Stimulated activated CD4-positive, alpha-beta T cell treated with anti-CD3 and anti-CD28 coated beads, Interleukin-1b, Interleukin-23, amount 100 ng/mL, for 48 hours (primary cell): ENCODE measurements around the gene CELF4.
"Not testable (repeated sequence)": the region's sequence is repeated elsewhere in the genome, so short reads cannot be mapped to it uniquely, and the experiment has no call there.

ENCODE experiments used
- DNase-seq: peaks from one replicate; pipeline ENCODE4 v3.0.0-alpha.2; 2020

Gene CELF4

DNA sequence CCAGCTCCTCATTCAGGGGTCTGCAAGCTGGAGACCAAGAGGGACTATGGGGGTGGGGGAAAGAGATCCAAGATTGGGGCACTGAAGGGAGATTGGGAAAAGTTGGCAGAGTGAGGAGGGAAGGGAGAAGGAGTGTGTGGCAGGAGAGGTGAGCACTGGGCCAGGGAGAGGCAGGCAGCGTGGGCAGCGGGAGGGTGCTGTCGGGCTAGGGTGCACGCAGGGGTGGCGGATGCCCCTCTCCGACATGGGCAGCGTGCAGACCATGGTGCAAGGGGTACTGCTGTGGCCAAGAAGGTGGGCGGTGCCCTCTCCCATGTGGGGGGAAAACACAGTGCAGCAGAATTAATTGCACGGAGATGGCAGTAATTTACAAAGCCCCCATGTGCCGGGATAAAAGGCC is 74.1 kb downstream of the CELF4 start:
- DNase-seq: no peak

DNA sequence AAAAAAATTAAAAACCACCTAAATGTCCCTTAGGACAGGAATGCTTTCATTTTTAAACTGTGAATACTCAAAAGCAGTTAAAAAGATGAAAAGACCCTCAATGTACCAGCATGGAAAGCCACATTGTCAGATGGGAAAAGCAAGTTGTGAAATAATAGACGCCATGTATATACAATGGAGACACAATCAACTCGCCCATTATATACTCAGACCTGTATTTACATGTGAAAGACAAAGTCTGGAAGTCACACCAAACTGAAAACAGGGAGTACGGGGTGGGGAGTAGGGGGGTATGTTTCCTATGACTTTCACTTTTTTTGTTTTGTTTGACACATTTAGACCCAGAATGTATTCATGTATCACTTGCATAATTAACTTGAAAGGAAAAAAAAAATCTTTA is 75.6 kb downstream of the CELF4 start:
- no peak for DNase-seq

DNA sequence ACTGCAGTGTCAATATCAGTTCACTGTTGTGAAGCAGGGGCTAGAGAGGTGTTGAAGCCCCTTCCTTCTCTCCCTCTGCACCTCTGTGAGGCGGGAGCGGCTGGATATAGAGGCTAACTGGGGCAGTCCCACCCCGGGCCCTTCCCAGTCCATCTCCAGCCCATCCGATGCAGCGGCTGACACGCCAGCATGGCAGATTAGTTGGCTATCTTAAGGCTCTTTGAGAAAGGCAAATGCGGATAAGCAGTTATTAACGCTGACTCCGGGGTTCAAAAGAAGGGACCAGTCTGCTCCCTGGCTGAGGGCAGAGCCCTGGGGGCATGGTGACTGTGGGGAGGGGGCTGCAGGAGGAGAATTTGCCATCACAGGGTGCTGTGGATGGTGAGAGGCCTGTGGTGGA is 76.6 kb downstream of the CELF4 start:
- DNase-seq: no peak

DNA sequence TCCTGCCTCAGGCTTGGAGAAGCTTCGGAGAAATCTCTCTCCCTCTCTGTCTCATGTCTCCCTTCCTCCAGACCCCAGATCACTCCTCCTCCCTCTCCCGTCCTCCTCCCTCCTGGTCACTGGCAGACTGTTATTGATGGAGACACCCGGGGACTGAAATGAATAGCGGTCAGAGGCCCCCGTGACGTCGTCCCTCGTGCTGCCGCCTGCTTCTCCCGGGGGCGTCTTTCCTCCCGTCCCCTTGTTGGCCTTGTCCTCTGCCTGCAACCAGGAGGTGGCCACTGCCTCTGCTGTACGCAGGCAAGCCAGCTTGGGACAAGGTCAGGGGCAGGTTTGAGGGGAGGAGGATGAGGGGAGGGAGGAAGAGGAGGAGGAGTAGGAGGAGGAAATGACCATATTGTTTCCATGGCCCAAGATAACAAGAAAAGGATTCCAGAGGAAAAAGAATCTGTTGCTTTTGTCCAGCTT is 78.2 kb downstream of the CELF4 start:
- DNase-seq: no peak

DNA sequence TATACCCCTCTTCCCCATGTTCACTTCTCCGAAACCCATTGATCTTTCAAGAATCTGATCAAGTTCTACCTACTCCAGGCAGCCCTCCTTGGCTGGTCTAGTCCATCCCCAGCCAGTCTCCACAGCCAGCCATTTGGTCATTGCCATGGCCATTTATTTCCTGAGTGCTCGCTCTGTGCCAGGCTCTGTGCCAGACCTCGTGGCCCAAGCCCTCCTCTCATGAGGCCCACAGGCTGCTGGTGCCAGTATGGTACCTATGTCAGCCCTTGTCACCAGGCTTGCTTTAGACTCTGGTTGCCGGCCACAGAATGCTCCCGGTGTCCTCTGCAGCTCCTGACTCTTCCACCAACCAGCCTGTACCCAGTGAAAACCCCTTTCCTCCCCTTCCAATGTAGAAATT is 78.8 kb downstream of the CELF4 start:
- no peak for DNase-seq

DNA sequence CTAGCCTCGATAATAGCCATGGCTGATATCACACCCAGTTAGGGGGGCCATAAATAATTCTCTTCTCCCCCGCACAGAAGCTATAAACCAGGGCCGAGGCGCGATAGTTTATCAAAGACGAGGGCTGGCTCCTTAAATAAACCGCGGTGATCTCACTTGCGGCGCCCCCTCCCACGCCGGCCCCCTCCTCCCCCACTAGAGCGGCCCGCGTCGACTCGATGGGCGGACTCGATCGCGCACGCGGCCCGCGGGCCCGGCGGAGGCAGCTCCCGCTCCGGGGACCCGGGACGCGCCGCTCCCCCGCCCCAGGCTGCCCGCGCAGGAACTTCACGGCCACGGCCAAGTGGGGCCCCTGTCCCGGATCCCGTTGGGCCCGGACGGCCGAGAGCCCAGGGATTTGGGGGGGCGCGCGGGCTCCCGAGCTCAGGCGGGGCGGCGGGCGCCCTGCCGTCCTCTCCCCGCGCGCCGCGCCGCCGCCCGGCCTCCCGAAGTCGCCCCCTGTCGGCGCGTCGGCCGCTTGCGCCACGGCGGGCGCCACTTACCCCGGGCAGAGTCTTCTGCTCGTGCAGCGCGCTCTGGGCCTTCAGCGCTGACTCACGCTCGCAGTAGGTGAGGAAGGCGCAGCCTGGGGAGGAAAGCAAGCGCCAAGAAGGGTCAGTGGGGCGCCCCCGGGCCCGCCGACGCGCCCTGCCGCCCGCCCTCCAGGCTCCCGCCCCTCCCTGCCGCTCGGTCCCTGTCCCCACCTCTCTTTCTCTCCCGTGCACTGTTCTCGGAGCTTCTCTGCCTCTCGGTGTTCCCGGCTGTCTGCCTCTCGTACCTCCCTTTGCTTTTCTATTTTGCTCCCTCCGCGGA is 80.4 kb downstream of the CELF4 start:
- peak; percentile 32 for DNase-seq

DNA sequence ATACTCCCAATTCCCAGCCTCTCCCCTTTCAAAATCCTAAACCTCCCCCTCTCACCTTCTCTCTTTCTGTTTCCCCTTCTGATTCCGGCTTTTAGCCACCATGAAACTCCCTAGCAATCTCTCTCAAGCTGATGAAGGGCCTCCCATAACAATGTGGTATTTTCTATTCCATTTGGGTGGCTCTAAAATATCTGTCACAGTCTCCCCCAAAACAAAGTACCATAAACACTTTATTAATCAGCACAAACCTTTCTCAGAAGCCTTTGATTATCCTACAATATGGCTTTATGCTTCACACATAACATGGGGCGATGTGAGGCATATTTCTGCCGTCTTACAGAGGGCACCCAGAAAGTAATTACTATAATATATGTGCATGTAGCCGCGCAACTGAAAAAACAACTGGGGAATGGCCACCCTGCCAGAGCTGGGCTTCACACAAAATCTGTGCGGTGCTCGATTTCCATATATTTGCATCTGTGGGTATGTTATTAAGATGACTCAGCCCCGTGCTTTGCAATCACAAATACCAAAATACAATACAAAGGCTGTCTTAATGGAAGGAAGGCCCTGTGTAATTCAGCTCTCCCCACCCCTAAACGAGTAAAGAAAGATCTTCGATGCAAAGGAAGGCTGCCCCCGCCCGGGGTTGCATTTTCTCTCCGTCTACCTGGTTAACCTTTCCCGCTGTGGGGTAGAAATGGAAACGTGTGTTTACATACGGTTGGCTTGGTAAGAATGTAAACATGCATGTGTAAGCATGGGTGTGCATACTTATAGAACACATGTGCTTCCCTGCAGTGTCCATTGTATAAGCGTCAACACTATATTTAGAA is 81.4 kb downstream of the CELF4 start:
- no peak for DNase-seq

DNA sequence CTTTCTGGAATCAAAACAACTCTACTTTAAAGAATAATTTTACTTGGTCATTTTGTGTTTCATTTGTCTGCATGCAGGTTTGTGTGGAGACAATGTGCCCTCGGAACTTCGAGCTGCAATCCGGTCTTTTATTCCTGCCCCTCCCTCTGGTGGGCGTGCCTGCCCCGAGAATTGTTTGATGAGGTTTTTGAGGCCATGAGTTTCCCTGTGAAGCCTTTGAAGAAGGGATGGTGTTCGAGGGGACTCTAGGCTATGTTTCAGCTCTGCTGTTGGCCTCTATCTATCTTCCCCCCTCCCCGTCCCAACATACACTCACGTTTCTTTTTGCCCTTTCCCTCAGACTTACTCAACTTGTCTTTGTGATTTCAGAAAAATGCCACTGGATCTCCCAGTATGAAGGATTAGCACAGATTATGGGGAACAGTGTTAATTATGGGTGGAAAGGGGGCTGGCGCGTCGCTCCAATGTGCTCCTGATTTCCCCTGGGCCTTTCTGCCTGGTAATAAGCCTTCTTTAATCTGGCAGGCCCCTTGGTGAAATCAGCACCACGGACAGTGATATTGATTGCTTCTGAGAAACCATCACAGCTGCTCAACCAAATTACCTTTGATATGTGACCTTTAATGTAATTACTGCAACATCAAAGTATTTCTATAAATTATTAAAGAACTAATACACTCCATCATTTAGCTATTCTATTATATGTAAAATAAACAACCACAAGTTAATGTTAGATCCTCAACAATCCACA is 82.2 kb downstream of the CELF4 start:
- DNase-seq: no peak

DNA sequence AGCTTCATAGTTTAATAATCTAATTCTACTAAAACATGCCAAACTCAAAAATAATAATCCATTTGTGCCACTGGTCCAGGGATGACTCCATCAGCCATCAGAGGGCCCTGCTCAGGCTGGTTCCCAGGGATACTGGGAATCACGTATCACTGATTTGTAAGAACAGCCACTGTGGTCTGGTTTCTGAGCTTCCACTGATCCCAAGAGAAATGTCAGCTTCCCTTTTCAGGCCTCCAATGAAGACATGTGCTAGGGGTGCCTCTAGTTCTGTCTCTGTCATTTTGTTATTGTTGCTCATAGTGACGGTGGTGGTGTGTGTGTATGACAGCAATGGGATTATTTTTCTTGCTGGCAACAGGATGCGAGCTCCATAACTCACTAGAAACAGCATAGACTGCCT is 83.2 kb downstream of the CELF4 start:
- DNase-seq: no peak

DNA sequence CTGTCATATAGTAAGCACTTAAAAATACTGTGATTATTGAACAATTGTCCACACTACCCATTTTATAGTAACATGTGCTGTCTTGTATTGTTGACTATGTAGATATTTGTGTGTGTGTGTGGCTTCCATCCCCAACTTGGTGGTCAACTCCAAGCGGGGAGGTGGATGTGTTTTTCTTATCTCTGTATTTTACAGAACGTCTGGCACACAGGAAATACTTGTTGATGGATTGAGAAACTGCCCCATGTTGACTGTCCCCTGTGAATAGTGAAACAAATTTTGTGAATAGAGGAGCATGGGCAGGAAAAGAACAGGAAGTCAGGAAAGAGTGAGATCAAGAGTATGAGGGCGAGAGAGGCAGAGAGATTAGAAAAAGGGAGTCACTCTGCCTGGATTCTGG is 83.6 kb downstream of the CELF4 start:
- DNase-seq: no peak

DNA sequence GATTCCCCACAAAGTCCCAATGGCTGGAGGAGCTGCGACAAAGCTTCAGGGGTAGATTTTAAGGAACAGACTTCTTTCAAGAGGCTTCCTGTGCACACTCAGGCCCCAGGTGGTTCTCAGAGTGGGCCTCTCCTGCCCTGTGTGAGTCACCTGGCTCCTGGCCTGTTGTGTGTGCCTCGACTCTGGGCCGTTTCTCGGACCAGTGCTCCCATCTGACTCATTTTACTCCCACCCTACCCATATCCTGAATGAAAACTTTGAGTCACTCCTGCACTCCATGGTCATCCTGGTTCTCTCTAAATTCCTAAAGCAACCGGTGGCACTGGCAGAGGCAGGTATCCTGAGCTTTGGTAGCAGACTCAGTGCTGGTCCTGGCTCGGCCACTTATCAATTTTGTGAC is 84.1 kb downstream of the CELF4 start:
- no peak for DNase-seq

DNA sequence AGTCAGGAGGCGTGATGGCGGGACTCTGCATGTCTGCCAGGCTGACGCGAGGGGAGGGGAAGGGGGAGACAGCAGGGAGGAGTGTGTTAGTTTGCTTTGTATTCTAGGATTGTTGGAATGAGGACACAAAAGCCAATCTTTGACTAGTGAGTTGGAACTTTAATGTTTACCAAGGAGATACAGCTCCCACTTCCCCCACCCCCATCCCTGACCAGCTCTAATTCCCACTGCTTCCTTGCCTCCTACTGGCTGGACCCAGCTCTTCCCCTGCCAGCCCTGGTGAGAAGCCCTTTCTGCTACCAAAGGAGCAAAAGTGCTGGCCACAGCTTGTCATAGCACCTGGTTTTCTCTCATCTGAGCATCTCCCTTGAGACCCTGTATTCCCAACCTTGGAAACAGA is 84.5 kb downstream of the CELF4 start:
- no peak for DNase-seq

DNA sequence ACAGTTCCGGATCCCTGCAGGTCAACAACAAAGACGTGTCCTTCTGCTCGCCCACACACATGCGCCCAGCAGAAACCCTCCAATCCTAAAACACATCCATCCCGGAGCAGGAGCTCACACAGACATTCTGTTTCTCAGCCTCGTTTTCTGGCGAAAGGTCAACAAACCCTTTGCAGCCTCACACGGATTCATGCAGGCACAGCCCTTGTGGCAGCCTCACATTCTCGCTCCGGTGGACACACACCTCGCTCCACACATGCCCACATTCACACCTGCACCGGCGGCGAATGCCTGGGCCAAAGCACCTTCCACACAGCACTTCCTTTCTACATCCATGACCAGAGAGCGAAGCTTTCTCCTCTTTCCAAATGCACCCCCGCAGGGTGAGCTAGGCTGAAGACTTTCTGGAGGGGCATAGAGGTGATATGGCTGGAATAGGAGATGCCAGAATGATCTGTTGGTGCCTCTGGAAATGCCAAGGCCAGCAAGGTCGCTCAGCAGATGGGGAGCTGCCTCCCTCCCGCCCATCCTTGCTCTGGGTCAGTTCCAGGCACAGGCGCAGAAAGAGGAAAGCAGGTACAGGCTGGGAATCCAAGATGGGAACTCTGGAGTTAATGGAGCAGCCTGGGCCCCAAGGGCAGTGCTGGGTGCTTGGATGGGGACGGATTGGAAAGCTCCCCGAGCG is 88.8 kb downstream of the CELF4 start:
- DNase-seq: no peak

DNA sequence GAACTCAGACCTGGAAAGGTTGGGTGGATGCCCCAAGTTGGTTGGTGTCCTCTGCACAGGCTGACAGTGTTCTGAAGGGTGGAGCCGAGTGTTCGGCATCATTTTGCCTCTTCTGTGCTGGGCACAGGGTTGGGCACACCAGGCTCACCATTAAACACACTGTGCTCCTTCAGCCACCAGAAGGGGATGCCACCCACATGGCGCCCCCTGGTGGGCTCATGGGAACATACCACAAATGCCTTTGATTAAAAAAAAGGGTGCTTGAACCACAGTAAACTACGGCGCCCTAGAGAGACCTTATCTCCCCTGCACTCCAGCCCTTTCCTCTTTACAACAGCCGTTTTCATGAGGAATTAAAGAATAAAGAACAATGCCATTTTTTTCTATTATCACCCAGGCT is 89.4 kb downstream of the CELF4 start:
- DNase-seq: peak; percentile 20

DNA sequence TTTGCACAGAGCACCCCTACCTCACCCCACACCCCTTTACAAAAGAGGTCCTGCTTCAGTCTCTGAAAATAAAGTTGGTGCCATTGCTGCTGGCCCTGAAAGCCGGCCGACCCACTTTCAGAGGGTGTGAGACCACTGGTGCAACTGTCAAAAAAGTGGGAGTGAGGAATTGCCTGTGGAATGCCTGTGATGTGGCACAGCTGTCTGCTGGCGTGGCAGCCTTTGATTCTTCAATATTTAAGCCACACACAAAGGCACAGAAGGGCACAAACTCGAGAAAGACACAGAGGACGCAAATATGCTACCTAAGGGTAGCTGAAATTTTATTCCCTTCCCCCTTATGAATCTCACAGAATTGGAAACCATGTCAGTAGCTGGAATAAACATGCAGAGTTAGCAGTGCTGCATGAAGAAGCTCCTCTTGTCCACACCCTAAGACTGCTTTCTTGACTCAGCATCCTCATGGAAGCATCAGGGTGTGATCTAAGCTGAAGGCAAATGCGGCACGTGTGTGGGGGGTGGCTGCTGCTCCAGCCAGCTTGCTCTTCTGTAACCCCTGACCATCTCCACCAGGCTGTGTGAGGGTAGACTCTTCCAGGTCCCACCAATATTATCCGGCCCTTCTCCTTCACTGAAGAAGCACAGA is 92.3 kb downstream of the CELF4 start:
- DNase-seq: no peak

DNA sequence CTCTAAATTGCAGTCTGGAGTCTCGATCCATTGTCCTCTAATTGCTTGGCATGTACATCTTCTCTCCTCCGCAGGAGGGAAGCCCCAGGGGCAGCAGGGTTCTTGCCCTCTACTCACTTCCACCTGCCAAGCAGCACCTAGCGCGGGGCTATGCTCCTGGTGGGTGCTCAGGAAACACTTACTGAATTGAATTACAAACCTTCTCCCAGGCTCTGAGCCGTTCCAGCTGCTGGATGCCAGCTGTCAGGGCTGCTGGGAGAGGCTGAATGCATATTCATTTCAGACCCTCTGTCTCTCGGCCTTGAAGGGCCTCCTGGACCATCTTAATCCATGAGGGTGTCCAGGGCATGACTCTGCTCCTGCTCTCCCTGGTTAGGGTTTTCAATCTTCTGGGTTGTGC is 94.0 kb downstream of the CELF4 start:
- DNase-seq: no peak

DNA sequence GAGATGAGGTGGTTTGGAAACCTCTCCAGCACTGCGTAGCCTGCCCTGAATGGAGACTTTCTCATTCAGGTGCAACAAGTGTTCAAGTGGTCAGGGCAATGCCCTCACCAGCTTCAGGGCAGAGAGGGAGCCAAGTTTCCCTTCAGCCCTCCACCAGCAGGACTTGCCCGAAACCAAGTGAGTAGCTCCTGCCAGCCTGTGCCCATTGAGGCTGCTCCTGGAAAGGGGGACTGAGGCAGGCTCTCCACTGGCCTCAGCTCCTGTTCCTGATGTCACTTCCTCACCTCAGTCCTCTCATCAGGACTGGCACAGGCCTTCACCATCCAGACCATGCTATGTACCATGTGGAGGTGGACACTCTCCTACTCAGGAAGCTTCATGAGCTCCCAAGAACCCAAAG is 94.6 kb downstream of the CELF4 start:
- DNase-seq: no peak

DNA sequence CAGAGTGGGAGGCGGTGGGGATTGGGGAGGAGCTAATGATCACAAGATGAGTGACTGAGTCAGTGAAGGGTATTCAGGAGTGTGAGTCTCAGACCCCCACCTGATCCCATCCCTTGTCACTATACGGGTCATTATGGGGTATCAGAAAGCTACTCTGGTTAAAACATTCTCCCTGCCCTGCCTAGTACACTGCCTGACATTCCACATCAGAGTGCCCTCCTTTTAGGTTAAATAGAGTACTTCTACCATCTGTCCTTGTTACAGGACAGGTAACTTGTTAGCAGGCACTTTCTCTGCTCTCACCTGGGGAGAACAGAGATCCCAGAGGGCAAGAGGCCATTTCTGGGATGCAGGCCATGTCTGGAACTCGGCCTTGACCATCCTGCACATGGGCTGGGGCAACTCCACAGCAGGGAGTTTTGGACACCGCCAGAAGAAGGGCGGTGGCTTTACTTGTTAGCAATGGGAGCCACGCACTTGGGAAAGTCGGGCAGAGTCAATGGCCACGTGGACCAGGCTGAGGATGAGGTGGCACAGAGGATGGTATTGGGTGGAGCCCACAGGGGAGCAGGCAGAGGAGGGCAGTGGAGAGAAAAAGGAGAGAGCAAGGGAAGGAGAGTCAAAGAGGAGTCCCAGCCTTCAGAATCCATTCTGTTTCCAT is 98.5 kb downstream of the CELF4 start:
- DNase-seq: no peak

DNA sequence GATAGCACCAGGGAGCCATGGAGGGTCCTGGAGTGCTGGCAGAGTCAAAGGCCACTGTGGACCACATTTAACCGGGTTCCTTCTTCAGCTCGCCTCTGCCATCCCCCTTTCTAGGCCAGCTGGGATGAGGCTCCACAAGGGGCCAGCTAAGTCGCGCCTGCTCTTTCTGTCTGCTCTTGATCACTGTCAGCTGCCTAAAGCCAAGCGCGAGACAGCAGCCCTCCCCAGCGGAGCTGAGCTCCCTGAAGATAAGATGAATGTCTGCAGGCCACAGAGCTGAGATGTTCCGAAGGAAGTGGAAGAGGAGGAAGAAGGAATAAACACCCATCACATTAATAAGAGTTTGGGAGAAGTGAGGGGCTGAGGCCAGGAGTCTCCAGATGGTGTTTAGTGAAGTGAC is 99.6 kb downstream of the CELF4 start:
- DNase-seq: no peak

DNA sequence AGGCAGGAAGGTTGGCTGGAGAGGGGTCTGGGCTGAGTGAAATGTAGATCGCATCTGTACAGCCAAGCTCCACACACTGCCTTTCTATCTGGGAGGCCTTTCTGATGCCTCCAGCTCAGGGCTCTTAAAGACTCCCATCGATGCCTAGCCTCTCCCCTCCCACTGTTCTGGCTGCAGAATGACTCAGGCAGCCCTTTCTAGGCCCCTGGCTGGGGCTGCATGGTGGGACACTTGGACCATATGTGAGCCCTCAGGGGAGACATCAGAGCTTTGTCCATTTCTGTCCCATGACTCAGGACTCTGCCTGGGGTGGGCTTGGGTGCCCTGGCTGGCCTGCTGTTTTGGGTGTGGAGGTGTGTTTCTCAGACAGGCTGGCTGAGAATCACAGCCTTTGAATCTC is 101.3 kb downstream of the CELF4 start:
- no peak for DNase-seq

DNA sequence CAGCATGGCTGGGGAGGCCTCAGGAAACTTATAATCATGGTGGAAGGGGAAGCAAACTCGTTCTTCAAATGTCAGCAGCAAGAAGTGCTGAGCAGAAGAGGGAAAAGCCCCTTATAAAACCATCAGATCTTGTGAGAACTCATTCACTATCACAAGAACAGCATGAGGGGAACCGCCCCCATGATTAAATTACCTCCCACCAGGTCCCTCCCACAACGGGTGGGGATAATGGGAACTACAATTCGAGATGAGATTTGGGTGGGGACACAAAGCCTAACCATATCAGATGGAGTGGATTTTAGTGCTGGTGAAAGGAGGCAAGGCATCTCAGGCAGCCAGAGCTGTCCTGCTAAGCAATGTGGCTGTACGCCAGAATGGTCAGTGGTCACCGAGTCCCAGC is 104.3 kb downstream of the CELF4 start:
- not testable (repeated sequence) for DNase-seq

DNA sequence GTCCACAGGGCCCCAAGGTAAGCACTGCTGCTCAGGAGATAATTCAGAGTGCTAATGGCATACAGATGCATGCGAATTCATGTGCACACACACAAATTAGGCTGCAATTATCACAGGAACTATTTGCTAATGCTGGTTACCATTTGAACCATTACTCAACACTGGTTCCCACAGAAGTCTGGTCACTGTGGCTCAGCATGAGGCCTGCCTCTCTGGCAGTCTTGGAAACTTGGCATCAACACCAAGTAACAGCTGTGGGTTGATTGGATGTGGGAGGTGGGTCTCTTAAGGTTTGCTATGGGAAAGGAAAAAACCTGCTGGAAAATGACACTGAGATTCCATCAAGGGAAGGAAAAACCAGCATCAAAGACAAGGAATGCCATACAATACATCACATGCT is 105.0 kb downstream of the CELF4 start:
- DNase-seq: no peak
